Stimulated activated naive CD8-positive, alpha-beta T cell treated with anti-CD3 and anti-CD28 coated beads, Interleukin-15, amount 100 ng/mL, for 72 hours (primary cell): Measurements from ENCODE around the gene MYO7A.

Source experiments
- ATAC-seq: fragments of 150-1000 bp; cut with Tn5 transposase; 2 replicates; pipeline ENCODE4 v1.10.0; 2021; ENCODE audit warnings: mild to moderate bottlenecking, moderate library complexity
- DNase-seq, 2 donors: peaks; one replicate each; pipeline ENCODE4 v3.0.0; 2021 to 2022
- H3K27ac Mint-ChIP-seq, 2 donors: one replicate each; pipeline ENCODE4 v1.8.0; 2022; ENCODE audit warnings: mild to moderate bottlenecking in 2 of 2, mixed read lengths in 2 of 2, moderate library complexity in 2 of 2
- H3K27me3 Mint-ChIP-seq: one replicate; pipeline ENCODE4 v1.8.0; 2022; ENCODE audit warnings: mixed read lengths
- H3K4me1 Mint-ChIP-seq: one replicate; pipeline ENCODE4 v1.8.0; 2022; ENCODE audit warnings: mild to moderate bottlenecking, mixed read lengths
- H3K4me3 Mint-ChIP-seq, 2 donors: one replicate each; pipeline ENCODE4 v1.8.0; 2022; ENCODE audit warnings: mild to moderate bottlenecking in 2 of 2, mixed read lengths in 2 of 2, moderate library complexity in 1 of 2
- H3K9me3 Mint-ChIP-seq, 2 donors: one replicate each; pipeline ENCODE4 v1.8.0; 2022; ENCODE audit warnings: mixed read lengths in 2 of 2

The MYO7A gene

GRCh38 chr11:77171254-77171653 is 43.2 kb downstream of the MYO7A start:
- H3K9me3 Mint-ChIP-seq: no peaks in the 10 kb centered on the region
- no peaks in the 10 kb centered on the region for H3K27me3 Mint-ChIP-seq
- peaks cover 12% of the 10 kb centered on the region for H3K4me1 Mint-ChIP-seq
- no peak overlapping the region for H3K4me3 Mint-ChIP-seq
- ATAC-seq (no peak), DNase-seq (no peak)
- no peak overlapping the region for H3K27ac Mint-ChIP-seq

GRCh38 chr11:77171885-77172665 is 44.0 kb downstream of the MYO7A start:
- no peak overlapping the region for H3K27ac Mint-ChIP-seq
- H3K27me3 Mint-ChIP-seq: no peaks in the 10 kb centered on the region
- peaks cover 12% of the 10 kb centered on the region for H3K4me1 Mint-ChIP-seq
- no peak overlapping the region for H3K4me3 Mint-ChIP-seq
- no peak for DNase-seq
- ATAC-seq: no peak
- H3K9me3 Mint-ChIP-seq: no peaks in the 10 kb centered on the region

GRCh38 chr11:77172666-77172982 is 44.6 kb downstream of the MYO7A start:
- no peak for ATAC-seq
- H3K27me3 Mint-ChIP-seq: no peaks in the 10 kb centered on the region
- H3K27ac Mint-ChIP-seq: no peak overlapping the region
- H3K4me3 Mint-ChIP-seq: no peak overlapping the region
- DNase-seq: no peak
- no peaks in the 10 kb centered on the region for H3K9me3 Mint-ChIP-seq
- H3K4me1 Mint-ChIP-seq: peaks cover 12% of the 10 kb centered on the region

GRCh38 chr11:77173494-77173893 is 45.4 kb downstream of the MYO7A start:
- Mint-ChIP-seq H3K4me1 (peaks cover 12% of the 10 kb centered on the region), H3K27me3 (no peaks in the 10 kb centered on the region), H3K9me3 (peaks cover 0 to 6% of the 10 kb centered on the region in 2 donors), H3K4me3 (no peak overlapping the region), H3K27ac (no peak overlapping the region)
- DNase-seq (no peak), ATAC-seq (no peak)

GRCh38 chr11:77174559-77174958 is 46.5 kb downstream of the MYO7A start:
- DNase-seq (no peak), ATAC-seq (no peak)
- H3K27me3 Mint-ChIP-seq: no peaks in the 10 kb centered on the region
- peak overlapping the region in 1 of 2 donors; percentile 24 for H3K27ac Mint-ChIP-seq
- no peak overlapping the region for H3K4me3 Mint-ChIP-seq
- H3K9me3 Mint-ChIP-seq: peaks cover 0 to 7% of the 10 kb centered on the region in 2 donors
- H3K4me1 Mint-ChIP-seq: peaks cover 12% of the 10 kb centered on the region

- no peak for DNase-seq
- Mint-ChIP-seq H3K9me3 (peaks cover 0 to 7% of the 10 kb centered on the region in 2 donors), H3K27me3 (no peaks in the 10 kb centered on the region), H3K27ac (peak overlapping the region in 1 of 2 donors; percentile 75), H3K4me3 (no peak overlapping the region), H3K4me1 (peaks cover 12% of the 10 kb centered on the region)
- peak; percentile 3 for ATAC-seq
Observed at GRCh38 chr11:77175021-77175842, 47.2 kb downstream of the MYO7A start.

- Mint-ChIP-seq H3K4me3 (no peak overlapping the region), H3K9me3 (peaks cover 0 to 7% of the 10 kb centered on the region in 2 donors), H3K27ac (peak overlapping the region in 1 of 2 donors; percentile 75), H3K27me3 (no peaks in the 10 kb centered on the region), H3K4me1 (peaks cover 12% of the 10 kb centered on the region)
- ATAC-seq (peak; percentile 20), DNase-seq (no peak)
Observed at GRCh38 chr11:77175869-77176539, 48.0 kb downstream of the MYO7A start.

GRCh38 chr11:77176996-77177395 is 49.0 kb downstream of the MYO7A start:
- Mint-ChIP-seq H3K9me3 (peaks cover 0 to 7% of the 10 kb centered on the region in 2 donors), H3K4me3 (no peak overlapping the region), H3K27me3 (no peaks in the 10 kb centered on the region), H3K27ac (peak overlapping the region in 1 of 2 donors; percentile 12), H3K4me1 (peaks cover 12% of the 10 kb centered on the region)
- DNase-seq (no peak), ATAC-seq (no peak)

- DNase-seq: no peak
- no peak overlapping the region for H3K27ac Mint-ChIP-seq
- peaks cover 0 to 7% of the 10 kb centered on the region in 2 donors for H3K9me3 Mint-ChIP-seq
- H3K4me3 Mint-ChIP-seq: no peak overlapping the region
- H3K27me3 Mint-ChIP-seq: no peaks in the 10 kb centered on the region
- ATAC-seq: no peak
- peaks cover 12% of the 10 kb centered on the region for H3K4me1 Mint-ChIP-seq
Observed at GRCh38 chr11:77178150-77178549, 50.1 kb downstream of the MYO7A start.

GRCh38 chr11:77179048-77179447 is 51.0 kb downstream of the MYO7A start:
- DNase-seq: no peak
- Mint-ChIP-seq H3K27ac (no peak overlapping the region), H3K4me1 (peaks cover 12% of the 10 kb centered on the region), H3K9me3 (peaks cover 0 to 7% of the 10 kb centered on the region in 2 donors), H3K27me3 (no peaks in the 10 kb centered on the region), H3K4me3 (no peak overlapping the region)
- ATAC-seq: no peak

- H3K9me3 Mint-ChIP-seq: peaks cover 0 to 7% of the 10 kb centered on the region in 2 donors
- ATAC-seq (peak; percentile 14), DNase-seq (no peak)
- H3K4me1 Mint-ChIP-seq: peaks cover 12% of the 10 kb centered on the region
- H3K4me3 Mint-ChIP-seq: no peak overlapping the region
- H3K27ac Mint-ChIP-seq: no peak overlapping the region
- H3K27me3 Mint-ChIP-seq: no peaks in the 10 kb centered on the region
Observed at GRCh38 chr11:77179681-77180080, 51.6 kb downstream of the MYO7A start.

- DNase-seq: no peak
- Mint-ChIP-seq H3K9me3 (peaks cover 0 to 7% of the 10 kb centered on the region in 2 donors), H3K4me3 (no peak overlapping the region), H3K4me1 (peaks cover 9% of the 10 kb centered on the region), H3K27me3 (no peaks in the 10 kb centered on the region), H3K27ac (no peak overlapping the region)
- ATAC-seq: no peak
Observed at GRCh38 chr11:77180346-77180745, 52.3 kb downstream of the MYO7A start.

- Mint-ChIP-seq H3K9me3 (peaks cover 0 to 7% of the 10 kb centered on the region in 2 donors), H3K27me3 (no peaks in the 10 kb centered on the region), H3K4me1 (no peaks in the 10 kb centered on the region), H3K27ac (no peak overlapping the region), H3K4me3 (no peak overlapping the region)
- DNase-seq (no peak), ATAC-seq (no peak)
Observed at GRCh38 chr11:77181226-77181625, 53.2 kb downstream of the MYO7A start.

GRCh38 chr11:77181799-77182541 is 53.9 kb downstream of the MYO7A start:
- ATAC-seq (no peak), DNase-seq (no peak)
- Mint-ChIP-seq H3K9me3 (peaks cover 0 to 7% of the 10 kb centered on the region in 2 donors), H3K4me1 (no peaks in the 10 kb centered on the region), H3K27ac (no peak overlapping the region), H3K4me3 (no peak overlapping the region), H3K27me3 (no peaks in the 10 kb centered on the region)
